Endothelial cell of umbilical vein (primary cell): Measurements from ENCODE around the gene KIDINS220. TPM values are rescaled to one million over a fixed set of nuclear protein-coding genes. Genes with fewer than 3 reads are reported as not detected.

Source experiments
- BruUV-seq: library from RNA; stranded (reverse); fragments of 400-500 nt; replicated peaks from 2 replicates; lab custom pipeline; 2021; lab: Mats Ljungman, UMichigan
- CTCF ChIA-PET: fragments of 300-600, 350-600 bp; sonication (Branson Sonifier 250); formaldehyde crosslinking; loops from one replicate; lab custom pipeline; 2021; ENCODE audit warnings: antibody characterized with exemption, inconsistent platforms; lab: Charles Lee
- POLR2A ChIA-PET: fragments of 300-600, 350-600 bp; sonication (Branson Sonifier 250); formaldehyde crosslinking; loops from one replicate; lab custom pipeline; 2021; ENCODE audit warnings: antibody characterized with exemption, inconsistent platforms; lab: Charles Lee
- DNase-seq: peaks from one replicate; pipeline ENCODE4 v3.0.0-alpha.2; 2011; ENCODE audit warnings: low read depth, low spot score
- FAIRE-seq: peaks from 2 replicates; lab custom pipeline; 2011; peaks lifted over from hg19 to GRCh38; lab: Jason Lieb, UNC
- H2AFZ ChIP-seq: 2 replicates; pipeline ENCODE4 v1.6.0; 2012; ENCODE audit warnings: low read depth, low read length, control low read depth, inconsistent platforms
- H3K27ac ChIP-seq: 2 replicates; pipeline ENCODE4 v1.5.1; 2011; ENCODE audit warnings: low read depth, mild to moderate bottlenecking, control low read depth, low read length, moderate library complexity; ENCODE audit not compliant: insufficient read depth
- H3K27me3 ChIP-seq, 2 experiments: 2 replicates each; pipeline versions ENCODE4 v1.6.0 to v1.6.1; 2011; ENCODE audit warnings: low read length in 2 of 2, mixed read lengths in 1 of 2; ENCODE audit not compliant: control insufficient read depth in 2 of 2, insufficient read depth in 2 of 2
- H3K36me3 ChIP-seq, 2 experiments: 2 replicates in 1 of 2; 3 replicates in 1 of 2; pipeline ENCODE4 v1.5.1; 2011; ENCODE audit warnings: low read length in 2 of 2, mild to moderate bottlenecking in 1 of 2, moderate library complexity in 1 of 2; ENCODE audit not compliant: control insufficient read depth in 2 of 2, insufficient read depth in 2 of 2; ENCODE audit errors: extremely low read depth in 1 of 2
- H3K4me1 ChIP-seq: 3 replicates; pipeline ENCODE4 v1.5.1; 2011; ENCODE audit warnings: mild to moderate bottlenecking, low read length; ENCODE audit not compliant: control insufficient read depth, insufficient read depth; ENCODE audit errors: extremely low read depth
- H3K4me2 ChIP-seq: 2 replicates; pipeline ENCODE4 v1.6.1; 2011; ENCODE audit warnings: low read length, control low read depth, mixed read lengths; ENCODE audit not compliant: insufficient read depth
- H3K4me3 ChIP-seq, 3 experiments: fragments of 200-600 bp in 1 of 3; sonication (generic), shearing (Covaris generic) in 1 of 3; replicated peaks in 1 of 3; 2 replicates each; pipeline ENCODE4 v1.5.1; 2011 to 2016; ENCODE audit warnings: control low read depth in 3 of 3, low read length in 3 of 3, mild to moderate bottlenecking in 2 of 3, inconsistent platforms in 1 of 3, low read depth in 1 of 3, moderate library complexity in 1 of 3; ENCODE audit not compliant: insufficient read depth in 1 of 3
- H3K79me2 ChIP-seq: 2 replicates; pipeline ENCODE4 v1.6.0; 2012; ENCODE audit warnings: low read length, inconsistent platforms; ENCODE audit not compliant: control insufficient read depth, insufficient read depth
- H3K9ac ChIP-seq: replicated peaks from 2 replicates; pipeline ENCODE3; 2011; ENCODE audit warnings: low read length, control low read depth; ENCODE audit not compliant: insufficient read depth; ENCODE audit errors: extremely low read depth
- H3K9me1 ChIP-seq: replicated peaks from 3 replicates; pipeline ENCODE4 v1.6.0; 2011; ENCODE audit warnings: mild to moderate bottlenecking, low read length; ENCODE audit not compliant: control insufficient read depth, insufficient read depth; ENCODE audit errors: extremely low read depth
- H3K9me3 ChIP-seq: replicated peaks from 2 replicates; pipeline ENCODE4 v1.5.1; 2012; ENCODE audit warnings: low read length, inconsistent platforms; ENCODE audit not compliant: control insufficient read depth, insufficient read depth
- H4K20me1 ChIP-seq: replicated peaks from 2 replicates; pipeline ENCODE3; 2011; ENCODE audit warnings: mild to moderate bottlenecking, low read length; ENCODE audit not compliant: control insufficient read depth, insufficient read depth; ENCODE audit errors: extremely low read depth
- CTCF ChIP-seq, 2 donors: IDR thresholded peaks; 1 replicate in 1 of 2; 2 replicates in 1 of 2; pipeline ENCODE4 v1.5.1; 2011; ENCODE audit warnings: low read length in 2 of 2, mild to moderate bottlenecking in 2 of 2, moderate library complexity in 2 of 2, control low read depth in 1 of 2, inconsistent platforms in 1 of 2, low read depth in 1 of 2; ENCODE audit not compliant: insufficient read depth in 1 of 2; ENCODE audit errors: extremely low read depth in 1 of 2
- EZH2 ChIP-seq: IDR thresholded peaks from 2 replicates; pipeline ENCODE4 v1.6.1; 2012; ENCODE audit warnings: borderline replicate concordance, low read depth, mild to moderate bottlenecking, moderate library complexity, low read length, inconsistent platforms; ENCODE audit not compliant: severe bottlenecking
- FOS ChIP-seq: IDR thresholded peaks from 2 replicates; pipeline ENCODE4 v1.6.1; 2011; ENCODE audit warnings: mild to moderate bottlenecking, low read length, moderate library complexity, borderline replicate concordance; ENCODE audit not compliant: insufficient read depth
- GATA2 ChIP-seq: IDR thresholded peaks from 2 replicates; pipeline ENCODE4 v1.7.0; 2011; ENCODE audit warnings: low read depth, mild to moderate bottlenecking, moderate library complexity, mixed read lengths, low read length; ENCODE audit not compliant: insufficient read length, insufficient read depth
- JUN ChIP-seq: IDR thresholded peaks from 2 replicates; pipeline ENCODE4 v1.6.1; 2011; ENCODE audit warnings: borderline replicate concordance, low read depth; ENCODE audit not compliant: insufficient read length, insufficient read depth
- MAX ChIP-seq: IDR thresholded peaks from 2 replicates; pipeline ENCODE4 v1.6.1; 2011; ENCODE audit not compliant: insufficient read depth, insufficient read length
- MYC ChIP-seq: IDR thresholded peaks from one replicate; pipeline ENCODE4 v1.6.1; 2011; ENCODE audit warnings: mild to moderate bottlenecking, low read depth, low read length
- POLR2A ChIP-seq: IDR thresholded peaks from 2 replicates; pipeline ENCODE4 v1.6.1; 2012; ENCODE audit warnings: low read depth, mild to moderate bottlenecking, control low read depth, low read length
- POLR2AphosphoS5 ChIP-seq: IDR thresholded peaks from 2 replicates; pipeline ENCODE4 v1.6.1; 2012; ENCODE audit warnings: low read depth, mild to moderate bottlenecking, control low read depth, low read length, moderate library complexity; ENCODE audit not compliant: insufficient read depth
- dilution Hi-C: fragments of 300-500 bp; cut with MboI; formaldehyde crosslinking; loops from one replicate; pipeline ENCODE4 v1.15.0; 2019; ENCODE audit warnings: low sequenced_read_pairs; ENCODE audit not compliant: extremely low pct_ligation_motif_present
- intact Hi-C: fragments of 100-400 bp; cut with micrococcal nuclease; formaldehyde crosslinking; loops from one replicate; pipeline ENCODE4 v1.10.0; 2022
- polyA plus RNA-seq, 4 experiments: library from polyadenylated mRNA; depleted of rRNA in 3 of 4; stranded (reverse) in 3 of 4; unstranded in 1 of 4; fragments of >200 nt; gene quantifications; 2 replicates each; pipeline versions ENCODE4 v1.2.1 to v1.2.3, GENCODE V29; 2011 to 2012; ENCODE audit warnings: missing spikeins in 1 of 4
- total RNA-seq: library from RNA; stranded (reverse); gene quantifications from 2 replicates; pipeline ENCODE4 v1.2.3, GENCODE V29; 2021

KIDINS220 gene
- total and polyA plus RNA-seq, 2 donors (not counting 3 experiments of a cell fraction or from before 2014, with no cell fraction given): 33.9 to 41.3 TPM

- TF ChIP-seq EZH2: no peak
- TF ChIP-seq POLR2A: no peak
- no peak for TF ChIP-seq JUN
- no peak for TF ChIP-seq FOS
- no peak for TF ChIP-seq GATA2
- no peak for TF ChIP-seq POLR2AphosphoS5
- no peak for TF ChIP-seq MYC
- no peak for TF ChIP-seq CTCF (IDR thresholded peaks at IDR 0.05; ENCODE audit: extremely low read depth in 1 of 2, insufficient read depth in 1 of 2, low read depth in 1 of 2, low read length in 2 of 2)
- no peak for TF ChIP-seq MAX
- H3K27me3 ChIP-seq: no peaks in the 10 kb centered on the region
- H3K36me3 ChIP-seq: no peaks in the 10 kb centered on the region
- dilution Hi-C loops: no loop called here
- no peak overlapping the region for H3K4me2 ChIP-seq
- no peak overlapping the region for H3K27ac ChIP-seq
- DNase-seq: no peak
- intact Hi-C loops: no loop called here
- no peaks in the 10 kb centered on the region for H3K4me1 ChIP-seq
- ChIA-PET CTCF (interaction anchor here (2.6 to 2.7 kb wide), 2 partner anchors 11 to 277 kb away, joined by 7 to 11 read pairs; no protein-coding TSS in a partner anchor), POLR2A (no interaction called here)
- no peak overlapping the region for H2AFZ ChIP-seq
- H3K9ac ChIP-seq: no peak overlapping the region
- no peaks in the 10 kb centered on the region for H3K79me2 ChIP-seq
- FAIRE-seq: no peak
- no peak overlapping the region for H3K4me3 ChIP-seq
- no peaks in the 10 kb centered on the region for H4K20me1 ChIP-seq
- no peaks in the 10 kb centered on the region for H3K9me1 ChIP-seq
- H3K9me3 ChIP-seq: no peaks in the 10 kb centered on the region
- BruUV-seq: no TSS peak
Measured at GRCh38 chr2:8862230-8862629, 24.8 kb upstream of the KIDINS220 start.
